GM12878 (cell line): Measurements from ENCODE around the gene SNX15. TPM values are rescaled to one million over a fixed set of nuclear protein-coding genes. Genes with fewer than 3 reads are reported as not detected.

ENCODE experiments used
- EP300 ChIP-seq, 2 experiments: fragments of 150-350 bp in 1 of 2; IDR thresholded peaks; 2 replicates each; pipeline ENCODE4 v1.6.1; 2011 to 2012; ENCODE audit warnings: low read depth in 2 of 2, low read length in 2 of 2, borderline replicate concordance in 1 of 2, improper control_type of control experiment in 1 of 2, inconsistent platforms in 1 of 2; ENCODE audit not compliant: control insufficient read depth in 1 of 2
- NR2C2 ChIP-seq: IDR thresholded peaks from 2 replicates; pipeline ENCODE4 v1.6.1; 2011; ENCODE audit warnings: borderline replicate concordance, low read depth; ENCODE audit not compliant: control insufficient read depth, insufficient read length
- RELA ChIP-seq: fragments of 450-650 bp; IDR thresholded peaks from 2 replicates; pipeline ENCODE4 v1.8.0; 2014; ENCODE audit warnings: borderline replicate concordance; ENCODE audit not compliant: partially characterized antibody
- SMAD1 ChIP-seq: fragments of 450-650 bp; IDR thresholded peaks from 2 replicates; pipeline ENCODE4 v1.6.1; 2018; ENCODE audit warnings: mild to moderate bottlenecking, low read depth; ENCODE audit not compliant: partially characterized antibody
- SMC3 ChIP-seq: IDR thresholded peaks from 2 replicates; pipeline ENCODE4 v1.6.1; 2011; ENCODE audit warnings: low read length, improper control_type of control experiment, borderline replicate concordance
- SPI1 ChIP-seq: IDR thresholded peaks from 2 replicates; pipeline ENCODE4 v1.6.1; 2011; ENCODE audit warnings: low read depth, mild to moderate bottlenecking, low read length, moderate library complexity, borderline replicate concordance; ENCODE audit not compliant: insufficient read depth
- SRF ChIP-seq, 2 experiments: IDR thresholded peaks; 2 replicates each; pipeline ENCODE4 v1.6.1; 2011; ENCODE audit warnings: low read depth in 2 of 2, low read length in 2 of 2, mild to moderate bottlenecking in 1 of 2, moderate library complexity in 1 of 2
- TCF3 ChIP-seq: IDR thresholded peaks from 2 replicates; pipeline ENCODE4 v1.6.1; 2012; ENCODE audit warnings: low read depth, mild to moderate bottlenecking, low read length, borderline replicate concordance; ENCODE audit not compliant: insufficient read depth
- YY1 ChIP-seq: IDR thresholded peaks from 2 replicates; pipeline ENCODE4 v1.6.1; 2011; ENCODE audit warnings: low read depth, mild to moderate bottlenecking, low read length
- polyA plus RNA-seq, 11 experiments: library from polyadenylated mRNA; depleted of rRNA in 4 of 11; unstranded in 6 of 11; stranded (reverse) in 5 of 11; fragments of >200 nt; fragmentation: Nextera tagmentation in 4 of 11; fragmentation: Illumina TruSeq in 1 of 11; extraction: Ambion mirVana in 4 of 11; extraction: Trizol in 1 of 11; gene quantifications; 1 replicate in 1 of 11; 2 replicates in 10 of 11; pipeline versions ENCODE4 v1.2.1 to v1.2.3, GENCODE V29; 2011 to 2016; ENCODE audit warnings: inconsistent platforms in 2 of 11, missing spikeins in 2 of 11, low read depth in 1 of 11
- total RNA-seq, 4 experiments: library from RNA; depleted of rRNA in 3 of 4; stranded (reverse); fragments of >200 nt in 3 of 4; fragmentation: Illumina TruSeq in 1 of 4; extraction: Trizol in 1 of 4; gene quantifications; 2 replicates each; pipeline versions ENCODE4 v1.2.1 to v1.2.3, GENCODE V29; 2013 to 2021
- TF ChIP-seq, protein P1 (sequence below): IDR thresholded peaks from 2 replicates; pipeline ENCODE4 v1.6.1; 2012; ENCODE audit warnings: low read depth, low read length, improper control_type of control experiment

SNX15 gene
- total and polyA plus RNA-seq, 10 of the 15 experiments (the other 5 are each of a cell fraction or from before 2014, with no cell fraction given), result 2.4 to 24.0 (median 16.1) TPM

DNA sequence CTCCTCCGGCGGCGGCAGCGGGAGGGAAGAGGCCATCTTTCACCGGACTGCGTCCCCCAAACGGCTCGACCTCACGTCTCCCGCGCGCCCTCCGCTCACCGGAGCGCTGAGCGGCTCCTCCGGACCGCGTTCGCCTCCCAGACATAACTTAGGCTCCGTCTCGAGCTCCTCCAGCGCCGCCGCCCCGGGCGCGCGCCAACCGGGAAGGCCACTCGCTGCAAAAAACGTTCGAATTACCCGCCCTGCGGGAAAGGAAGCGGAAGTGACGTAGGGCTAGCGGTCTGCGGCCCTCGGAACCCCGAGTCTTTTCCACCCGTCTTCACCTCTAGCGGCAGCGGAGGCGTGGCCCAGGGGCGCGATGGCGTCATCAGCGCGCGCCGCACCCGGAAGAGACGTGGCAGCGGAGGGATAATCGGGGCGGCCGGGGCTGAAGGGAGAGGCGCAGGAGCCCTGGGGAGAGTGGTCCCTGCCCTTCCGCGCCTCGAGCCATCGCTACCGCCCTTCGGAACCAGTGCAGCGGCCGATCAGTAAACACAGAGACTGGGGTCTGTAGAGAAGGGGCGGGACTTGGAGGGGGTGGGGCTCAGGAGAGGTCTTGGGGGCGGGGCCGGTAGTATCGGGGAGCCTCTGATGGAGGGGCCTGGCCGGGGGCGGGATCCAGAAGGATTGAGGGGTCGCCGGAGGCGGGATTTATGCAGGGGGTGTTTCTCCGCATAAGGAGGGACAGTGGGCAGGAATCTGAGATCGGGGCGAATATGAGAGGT lies 56.8 kb downstream of the SNX15 start, which contains the start of the genes CDCA5 and ZFPL1 (continued):
- peak; percentile 33 for TF ChIP-seq YY1
- peak; percentile 49 for TF ChIP-seq RELA
- no peak for TF ChIP-seq SMC3
- TF ChIP-seq SRF (IDR thresholded peaks at IDR 0.05; ENCODE audit: low read depth in 2 of 2, low read length in 2 of 2), result peak; percentile 10 to 84; a peak in 3 of 4 replicates
- no peak for TF ChIP-seq NR2C2
- TF ChIP-seq EP300 (IDR thresholded peaks at IDR 0.05; ENCODE audit: borderline replicate concordance in 1 of 2, control insufficient read depth in 1 of 2, low read depth in 2 of 2, low read length in 2 of 2), result peak in 1 of 2 experiments; percentile 22; a peak in 1 of 4 replicates
- TF ChIP-seq, protein P1, sequence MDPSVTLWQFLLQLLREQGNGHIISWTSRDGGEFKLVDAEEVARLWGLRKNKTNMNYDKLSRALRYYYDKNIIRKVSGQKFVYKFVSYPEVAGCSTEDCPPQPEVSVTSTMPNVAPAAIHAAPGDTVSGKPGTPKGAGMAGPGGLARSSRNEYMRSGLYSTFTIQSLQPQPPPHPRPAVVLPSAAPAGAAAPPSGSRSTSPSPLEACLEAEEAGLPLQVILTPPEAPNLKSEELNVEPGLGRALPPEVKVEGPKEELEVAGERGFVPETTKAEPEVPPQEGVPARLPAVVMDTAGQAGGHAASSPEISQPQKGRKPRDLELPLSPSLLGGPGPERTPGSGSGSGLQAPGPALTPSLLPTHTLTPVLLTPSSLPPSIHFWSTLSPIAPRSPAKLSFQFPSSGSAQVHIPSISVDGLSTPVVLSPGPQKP, result peak; percentile 68
- no peak for TF ChIP-seq SMAD1
- peak; percentile 46; the same call in 1 of the 2 replicates for TF ChIP-seq SPI1
- TF ChIP-seq TCF3, result no peak
- TF ChIP-seq, all 136 proteins: peak for 66
